Tibial artery (tissue), 4 donors: ENCODE results near the gene AIRE.

Experiments used
- DNase-seq, 2 donors: peaks; one replicate each; pipeline ENCODE4 v3.0.0-alpha.2; 2019
- H3K27ac ChIP-seq, 2 donors: fragments of 200-600 bp; sonication (generic) in 1 of 2; 1 replicate in 1 of 2; 2 replicates in 1 of 2; pipeline ENCODE4 v1.5.1; 2018 to 2019; ENCODE audit warnings: mild to moderate bottlenecking in 1 of 2
- H3K27me3 ChIP-seq, 2 donors: fragments of 200-600 bp; sonication (generic) in 1 of 2; one replicate each; pipeline versions ENCODE4 v1.5.1 to v1.6.0; 2016 to 2019
- H3K36me3 ChIP-seq, 3 donors: fragments of 200-600 bp; sonication (generic) in 2 of 3; one replicate each; pipeline ENCODE4 v1.5.1; 2016 to 2019; ENCODE audit warnings: mild to moderate bottlenecking in 2 of 3
- H3K4me1 ChIP-seq, 4 donors: fragments of 200-600 bp; sonication (generic) in 2 of 4; 1 replicate in 3 of 4; 2 replicates in 1 of 4; pipeline ENCODE4 v1.5.1; 2016 to 2019
- H3K4me3 ChIP-seq, 2 donors: fragments of 200-600 bp; sonication (generic) in 1 of 2; 1 replicate in 1 of 2; 2 replicates in 1 of 2; pipeline ENCODE4 v1.5.1; 2018 to 2019; ENCODE audit warnings: mild to moderate bottlenecking in 2 of 2
- H3K9me3 ChIP-seq, 3 donors: fragments of 200-600 bp; sonication (generic) in 1 of 3; one replicate each; pipeline ENCODE4 v1.5.1; 2016 to 2019
- intact Hi-C: fragments of 100-400 bp; cut with DNase I; formaldehyde crosslinking; loops from one replicate; pipeline ENCODE4 v1.15.0; 2023; ENCODE audit warnings: low total_unique reads
- TF ChIP-seq, protein P1 (sequence below), 2 experiments: fragments of 200-600 bp in 1 of 2; fragments of 450-650 bp in 1 of 2; IDR thresholded peaks; one replicate each; pipeline ENCODE4 v1.5.1; 2017 to 2019; ENCODE audit warnings: antibody characterized with exemption in 2 of 2, mild to moderate bottlenecking in 1 of 2, moderate library complexity in 1 of 2

The AIRE gene

DNA sequence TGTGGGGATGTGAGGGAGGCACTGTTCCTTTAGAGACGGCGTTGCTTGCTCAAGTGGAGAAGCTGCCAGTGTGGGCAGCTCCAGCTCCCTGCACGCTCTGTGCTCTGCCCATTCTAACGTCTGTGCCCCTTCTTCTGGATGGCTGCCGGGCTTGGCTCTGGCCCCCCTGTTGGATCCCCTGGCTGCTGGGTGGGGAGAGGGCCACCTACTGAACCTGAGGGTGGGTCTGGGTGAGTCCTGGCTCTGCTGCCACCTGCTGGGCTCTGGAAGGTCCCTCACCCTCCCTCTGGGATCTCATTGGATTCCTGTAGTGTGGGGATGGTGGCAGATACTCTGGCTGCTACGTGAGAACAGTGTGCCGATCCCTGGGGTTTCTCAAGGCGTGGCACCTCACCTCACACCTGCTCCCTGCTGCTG lies 19.2 kb downstream of the AIRE start:
- intact Hi-C loops: loop anchor here (10.0 kb wide), 1 partner anchor 490 kb away; no protein-coding TSS in a partner anchor
- H3K4me1 ChIP-seq: peaks cover 0 to 61% (median 25%) of the 10 kb centered on the region in 4 donors
- no peak for DNase-seq

DNA sequence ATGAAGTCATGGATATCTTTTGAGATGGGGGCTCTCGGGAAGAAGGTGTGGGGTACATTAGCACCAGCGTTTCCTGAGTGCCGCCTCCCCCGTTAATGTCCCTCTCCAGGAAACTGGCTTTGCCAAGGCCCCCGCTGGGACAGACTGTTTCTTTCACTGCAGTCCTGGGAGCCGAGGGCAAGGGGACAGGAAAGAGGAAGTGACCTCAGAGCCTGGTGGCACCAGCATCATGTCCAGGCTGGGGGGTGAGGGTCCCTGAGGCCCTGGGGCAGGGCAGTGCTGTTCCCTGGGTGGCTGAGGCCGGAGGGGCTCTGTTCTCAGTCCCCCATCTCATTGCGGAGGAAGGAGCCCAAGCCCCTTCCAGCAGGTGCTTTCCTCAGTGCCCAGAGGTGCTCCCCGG lies 20.0 kb downstream of the AIRE start:
- no peak overlapping the region for H3K4me3 ChIP-seq
- intact Hi-C loops: loop anchor here (10.0 kb wide), 1 partner anchor 489 kb away; no protein-coding TSS in a partner anchor
- H3K4me1 ChIP-seq: peaks cover 0 to 59% (median 24%) of the 10 kb centered on the region in 4 donors
- H3K36me3 ChIP-seq: peaks cover 9 to 34% (median 15%) of the 10 kb centered on the region in 3 donors
- H3K9me3 ChIP-seq: no peaks in the 10 kb centered on the region
- TF ChIP-seq, protein P1, sequence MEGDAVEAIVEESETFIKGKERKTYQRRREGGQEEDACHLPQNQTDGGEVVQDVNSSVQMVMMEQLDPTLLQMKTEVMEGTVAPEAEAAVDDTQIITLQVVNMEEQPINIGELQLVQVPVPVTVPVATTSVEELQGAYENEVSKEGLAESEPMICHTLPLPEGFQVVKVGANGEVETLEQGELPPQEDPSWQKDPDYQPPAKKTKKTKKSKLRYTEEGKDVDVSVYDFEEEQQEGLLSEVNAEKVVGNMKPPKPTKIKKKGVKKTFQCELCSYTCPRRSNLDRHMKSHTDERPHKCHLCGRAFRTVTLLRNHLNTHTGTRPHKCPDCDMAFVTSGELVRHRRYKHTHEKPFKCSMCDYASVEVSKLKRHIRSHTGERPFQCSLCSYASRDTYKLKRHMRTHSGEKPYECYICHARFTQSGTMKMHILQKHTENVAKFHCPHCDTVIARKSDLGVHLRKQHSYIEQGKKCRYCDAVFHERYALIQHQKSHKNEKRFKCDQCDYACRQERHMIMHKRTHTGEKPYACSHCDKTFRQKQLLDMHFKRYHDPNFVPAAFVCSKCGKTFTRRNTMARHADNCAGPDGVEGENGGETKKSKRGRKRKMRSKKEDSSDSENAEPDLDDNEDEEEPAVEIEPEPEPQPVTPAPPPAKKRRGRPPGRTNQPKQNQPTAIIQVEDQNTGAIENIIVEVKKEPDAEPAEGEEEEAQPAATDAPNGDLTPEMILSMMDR (IDR thresholded peaks at IDR 0.05): no peak
- no peak for DNase-seq
- no peaks in the 10 kb centered on the region for H3K27me3 ChIP-seq
- no peak overlapping the region for H3K27ac ChIP-seq

More for the DNA sequence above, 19.2 kb downstream of the AIRE start:
- Histone ChIP-seq H3K36me3 (peaks cover 6 to 26% (median 11%) of the 10 kb centered on the region in 3 donors), H3K4me3 (no peak overlapping the region), H3K27me3 (no peaks in the 10 kb centered on the region), H3K27ac (no peak overlapping the region), H3K9me3 (no peaks in the 10 kb centered on the region)
- TF ChIP-seq, protein P1 (IDR thresholded peaks at IDR 0.05): peak; percentile 40 to 50

DNA sequence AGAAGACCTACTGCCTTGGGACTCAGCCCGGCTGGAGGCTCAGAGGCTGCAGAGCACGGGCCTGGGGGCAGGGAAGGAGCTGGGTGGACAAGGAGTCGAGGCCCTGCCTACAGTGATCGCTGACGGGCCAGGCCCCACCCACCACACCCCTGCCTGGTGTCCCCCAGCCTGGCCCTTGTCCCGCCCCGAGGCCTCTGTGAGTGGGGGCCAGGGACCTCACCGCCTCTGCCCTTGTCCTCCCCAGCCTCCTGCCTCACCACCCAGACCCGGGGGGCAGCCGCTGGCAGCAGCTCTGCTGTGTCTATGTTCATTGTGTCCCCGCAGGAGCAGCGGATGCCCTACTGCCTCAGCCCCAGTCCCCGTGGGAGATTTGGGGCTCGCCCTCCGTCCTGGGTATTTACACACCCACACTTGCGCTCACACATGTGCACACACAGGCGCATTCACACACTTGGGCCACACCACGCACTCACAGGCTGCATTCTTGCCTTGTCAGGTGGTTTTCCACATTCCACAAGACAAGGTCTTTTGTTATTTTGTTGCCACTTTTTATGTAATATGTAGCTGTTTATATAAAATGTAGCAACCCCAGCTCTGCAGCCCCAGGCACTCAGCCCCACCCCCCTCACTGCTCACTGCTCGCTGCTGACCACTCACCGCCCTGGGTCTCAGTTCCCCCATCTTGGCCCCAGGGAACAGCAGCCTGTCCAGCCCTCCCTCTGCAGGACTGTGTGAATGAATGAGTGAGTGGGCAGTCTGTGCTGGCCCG lies 21.4 kb downstream of the AIRE start:
- peaks cover 0 to 45% (median 11%) of the 10 kb centered on the region in 4 donors for H3K4me1 ChIP-seq
- intact Hi-C loops: loop anchor here (10.0 kb wide), 1 partner anchor 488 kb away; no protein-coding TSS in a partner anchor
- TF ChIP-seq, protein P1 (IDR thresholded peaks at IDR 0.05): no peak
- H3K27ac ChIP-seq: no peak overlapping the region
- no peak for DNase-seq
- no peak overlapping the region for H3K4me3 ChIP-seq
- H3K36me3 ChIP-seq: peaks cover 20 to 48% (median 30%) of the 10 kb centered on the region in 3 donors
- H3K27me3 ChIP-seq: no peaks in the 10 kb centered on the region
- H3K9me3 ChIP-seq: no peaks in the 10 kb centered on the region

DNA sequence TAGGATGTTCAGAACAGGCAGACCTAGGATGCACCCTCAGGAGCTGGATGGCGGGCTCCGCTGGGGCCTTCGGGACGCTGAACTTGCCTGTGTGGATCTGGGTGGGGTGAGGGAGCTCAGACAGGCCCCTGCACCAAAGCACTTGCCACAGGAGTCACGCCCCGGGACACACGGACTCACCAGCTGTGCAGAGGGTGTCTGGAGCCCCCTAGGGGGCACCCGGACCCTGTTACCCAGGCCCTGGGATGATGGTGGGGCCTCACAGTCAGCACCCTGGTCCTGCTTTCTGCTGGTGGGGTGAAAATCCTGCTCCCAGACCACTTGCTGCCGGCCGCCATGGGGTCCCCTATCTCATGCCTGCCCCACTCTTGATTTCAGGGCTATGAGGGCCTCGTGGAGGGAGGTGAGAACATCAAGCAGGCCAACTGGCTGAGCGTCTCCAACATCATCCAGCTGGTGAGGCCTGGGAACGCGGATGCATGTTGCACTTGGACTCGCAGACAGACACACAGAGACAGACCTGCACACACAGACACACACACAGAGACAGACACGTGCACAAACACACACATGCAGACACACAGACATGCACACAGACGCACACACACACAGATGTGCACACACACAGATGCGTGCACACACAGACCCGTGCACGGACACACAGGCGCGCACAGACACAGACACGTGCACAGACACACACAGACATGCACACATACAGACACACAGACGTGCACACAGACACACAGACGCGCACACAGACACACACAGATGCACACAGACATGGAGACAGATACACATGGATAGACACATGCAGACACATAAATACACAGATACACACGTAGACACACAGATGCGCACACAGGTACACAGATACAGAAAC lies 25.2 kb downstream of the AIRE start:
- H3K9me3 ChIP-seq: no peaks in the 10 kb centered on the region
- H3K4me3 ChIP-seq: no peak overlapping the region
- no peaks in the 10 kb centered on the region for H3K27me3 ChIP-seq
- H3K36me3 ChIP-seq: peaks cover 36 to 86% (median 62%) of the 10 kb centered on the region in 3 donors
- H3K27ac ChIP-seq: no peak overlapping the region
- TF ChIP-seq, protein P1 (IDR thresholded peaks at IDR 0.05): no peak
- H3K4me1 ChIP-seq: peaks cover 0 to 12% (median 0%) of the 10 kb centered on the region in 4 donors
- DNase-seq: no peak
- intact Hi-C loops: no loop called here

DNA sequence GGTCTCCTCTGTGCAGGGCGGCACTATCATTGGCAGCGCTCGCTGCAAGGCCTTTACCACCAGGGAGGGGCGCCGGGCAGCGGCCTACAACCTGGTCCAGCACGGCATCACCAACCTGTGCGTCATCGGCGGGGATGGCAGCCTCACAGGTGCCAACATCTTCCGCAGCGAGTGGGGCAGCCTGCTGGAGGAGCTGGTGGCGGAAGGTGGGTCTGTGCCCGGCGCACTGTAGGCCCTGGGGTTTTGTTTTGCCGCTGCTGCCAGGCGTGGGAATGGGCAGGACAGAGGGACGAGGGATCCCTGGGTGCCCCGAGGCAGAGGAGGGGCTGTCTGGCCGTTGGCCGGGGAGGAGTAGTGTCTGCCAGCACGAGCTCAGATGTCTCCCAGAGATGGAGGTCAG lies 26.4 kb downstream of the AIRE start:
- no peak overlapping the region for H3K4me3 ChIP-seq
- H3K4me1 ChIP-seq: peaks cover 0 to under 1% (median 0%) of the 10 kb centered on the region in 4 donors
- no peak for DNase-seq
- no peaks in the 10 kb centered on the region for H3K9me3 ChIP-seq
- H3K27ac ChIP-seq: no peak overlapping the region
- H3K36me3 ChIP-seq: peaks cover 33 to 89% (median 67%) of the 10 kb centered on the region in 3 donors
- H3K27me3 ChIP-seq: no peaks in the 10 kb centered on the region
- intact Hi-C loops: no loop called here
- TF ChIP-seq, protein P1 (IDR thresholded peaks at IDR 0.05): no peak
